Eye (tissue), 1 donor: Measurements from ENCODE around the gene MED31.
"Not testable (repeated sequence)": the region's sequence is repeated elsewhere in the genome, so short reads cannot be mapped to it uniquely, and the experiment has no call there.

Source experiments
- DNase-seq: peaks from one replicate; pipeline ENCODE4 v3.0.0-alpha.2; 2015

Gene MED31

DNA sequence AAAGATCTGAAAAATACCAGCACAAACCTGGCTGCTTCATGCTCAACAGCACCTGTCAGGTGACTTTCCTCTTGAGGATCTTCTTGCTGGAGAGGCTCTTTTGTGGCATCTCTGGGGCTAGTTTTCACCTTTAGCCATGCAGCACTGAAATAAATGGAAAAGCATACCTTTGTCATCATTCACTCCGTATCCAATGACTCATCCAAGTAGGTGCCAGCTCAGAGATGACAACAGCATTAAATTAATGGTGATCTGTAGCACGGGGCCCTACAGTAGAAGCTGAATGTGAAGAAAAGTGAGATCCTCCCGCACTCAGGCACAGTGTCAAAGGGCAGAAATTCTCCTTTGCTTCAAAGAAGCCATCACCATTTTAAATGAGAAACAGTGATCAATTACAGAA, 43.1 kb downstream of the MED31 start:
- no peak for DNase-seq

DNA sequence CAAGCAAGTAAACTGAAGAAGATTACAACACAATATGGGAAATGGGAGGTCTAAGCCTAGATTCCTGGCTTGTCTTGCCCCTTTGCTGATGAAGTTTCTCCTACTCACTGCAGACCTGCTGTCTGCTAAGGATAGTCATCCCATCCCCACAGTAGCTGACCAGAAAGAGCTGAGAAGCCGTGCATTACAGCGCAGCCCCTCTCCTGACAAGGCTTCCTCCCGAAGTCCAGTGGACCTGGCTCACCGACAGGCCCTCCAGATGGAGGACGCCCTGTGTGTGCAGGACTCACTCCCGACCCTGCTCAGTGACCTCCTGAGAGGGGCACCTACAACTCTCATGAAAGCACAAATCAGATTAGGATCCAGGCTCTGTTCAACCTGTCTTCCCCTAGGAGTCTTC, 46.3 kb downstream of the MED31 start:
- DNase-seq: no peak

DNA sequence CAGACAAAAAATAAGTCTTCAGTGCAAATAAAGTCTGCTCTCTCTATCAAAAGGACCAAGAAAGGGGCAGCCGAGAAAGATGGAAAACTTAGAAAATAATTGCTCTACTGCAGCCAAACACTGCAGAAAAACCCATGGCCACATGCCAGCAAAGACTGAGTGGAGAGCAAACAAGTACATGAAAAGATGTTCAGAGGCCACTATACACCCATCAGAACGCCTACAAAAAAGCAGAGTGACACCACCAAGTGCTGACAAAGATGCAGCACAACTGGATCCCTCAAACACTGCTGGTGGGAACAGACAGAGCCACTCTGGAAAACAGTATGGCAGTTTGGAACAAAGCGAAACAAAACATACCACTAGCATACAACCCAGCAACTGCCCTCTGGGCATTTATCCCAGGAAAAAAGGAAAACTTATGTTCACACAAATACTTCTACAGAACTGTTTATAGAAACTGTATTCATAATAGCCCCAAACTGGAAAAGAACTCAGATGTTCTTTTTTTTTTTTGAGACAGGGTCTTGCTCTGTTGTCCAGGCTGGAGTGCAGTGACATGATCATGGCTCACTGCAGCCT, 47.6 kb downstream of the MED31 start:
- DNase-seq: no peak

DNA sequence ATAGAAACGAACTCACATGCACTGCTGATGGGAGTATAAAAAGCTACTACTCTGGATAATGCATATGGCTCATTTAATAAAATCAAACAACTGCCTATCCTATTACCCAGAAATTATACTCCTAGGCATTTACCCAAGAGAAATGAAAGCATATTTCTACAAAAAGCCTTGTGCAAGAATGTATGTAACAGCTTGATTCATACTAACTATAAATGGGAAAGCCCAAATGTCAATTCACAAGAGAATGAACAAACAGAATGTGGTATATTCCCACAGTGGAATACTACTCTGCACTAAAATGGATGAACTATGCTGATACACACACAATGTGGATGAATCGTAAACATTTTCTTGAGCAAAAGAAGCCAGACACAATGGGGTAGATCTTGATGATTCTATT, 49.3 kb downstream of the MED31 start:
- DNase-seq: no peak

DNA sequence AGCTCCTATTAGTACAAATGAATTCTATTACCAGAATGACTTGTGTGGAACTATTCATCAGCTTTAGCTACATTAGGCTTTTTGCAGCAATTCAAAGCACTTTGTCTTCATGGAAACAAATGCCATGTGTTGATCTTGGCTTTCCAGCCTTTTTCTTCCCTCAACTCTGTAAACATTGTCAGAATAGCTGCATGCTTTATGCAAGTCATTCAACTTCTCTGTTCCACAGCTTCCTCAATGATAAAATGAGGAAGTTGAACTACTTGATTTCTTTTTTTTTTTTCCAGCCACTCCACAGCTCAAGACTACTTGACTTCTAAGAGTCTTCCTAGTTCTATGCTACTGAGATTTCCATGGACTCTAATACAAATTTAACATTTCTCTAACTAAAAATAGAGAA, 52.0 kb downstream of the MED31 start:
- DNase-seq: no peak

DNA sequence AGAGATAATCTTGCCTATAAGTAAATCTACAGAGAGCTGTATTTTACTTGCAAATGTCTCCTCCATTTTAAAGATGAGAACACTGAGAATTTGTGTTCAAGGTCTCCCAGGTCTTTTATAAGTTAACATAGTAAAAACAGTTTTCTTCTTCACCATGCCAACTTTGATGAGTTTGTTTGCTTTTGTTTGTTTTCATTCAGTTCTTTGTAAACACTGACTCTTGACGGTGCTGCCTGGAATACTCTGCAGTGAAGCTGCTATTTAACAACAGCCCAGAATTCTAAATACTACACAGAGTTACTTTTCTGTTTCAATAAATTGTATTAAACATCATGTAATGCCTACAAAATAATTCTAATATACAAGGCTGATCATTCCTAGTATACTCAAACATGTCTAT, 53.7 kb downstream of the MED31 start:
- no peak for DNase-seq

DNA sequence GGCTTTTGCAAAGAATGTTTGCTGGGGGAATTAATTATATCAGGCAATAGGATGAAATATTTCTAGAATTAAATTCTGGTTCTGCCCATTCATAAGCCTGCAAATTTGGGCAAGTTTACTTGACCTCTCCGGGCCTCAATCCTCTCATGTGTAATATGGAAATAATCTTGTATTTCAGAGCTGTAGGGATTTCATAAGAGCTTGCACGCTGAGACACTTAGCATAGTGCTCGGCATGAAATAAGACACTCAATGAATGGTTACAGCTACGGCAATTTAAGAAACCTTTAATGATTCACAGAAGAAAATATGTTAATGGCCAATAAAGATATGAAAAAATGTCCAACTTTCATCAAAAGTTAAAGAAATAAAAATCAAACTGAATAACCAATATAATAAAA, 54.5 kb downstream of the MED31 start:
- DNase-seq: no peak

DNA sequence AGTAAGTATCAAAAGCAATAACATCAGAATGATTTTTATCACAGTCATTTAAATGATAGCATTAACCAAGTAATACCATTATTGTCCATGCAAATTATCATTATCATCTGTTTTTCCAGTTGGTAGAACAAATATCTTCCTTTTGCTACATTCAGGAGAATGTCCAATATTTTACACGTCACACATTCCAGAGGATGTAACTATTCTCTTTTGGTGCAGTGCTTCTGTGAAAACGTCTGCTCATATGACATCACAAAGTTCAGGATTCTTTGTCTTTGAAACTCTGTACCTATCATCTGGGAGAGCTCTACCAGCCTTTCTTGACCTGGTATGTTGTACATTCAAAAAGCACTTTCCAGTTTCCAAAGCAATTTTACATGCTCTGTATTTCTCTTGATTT, 54.9 kb downstream of the MED31 start:
- DNase-seq: no peak

DNA sequence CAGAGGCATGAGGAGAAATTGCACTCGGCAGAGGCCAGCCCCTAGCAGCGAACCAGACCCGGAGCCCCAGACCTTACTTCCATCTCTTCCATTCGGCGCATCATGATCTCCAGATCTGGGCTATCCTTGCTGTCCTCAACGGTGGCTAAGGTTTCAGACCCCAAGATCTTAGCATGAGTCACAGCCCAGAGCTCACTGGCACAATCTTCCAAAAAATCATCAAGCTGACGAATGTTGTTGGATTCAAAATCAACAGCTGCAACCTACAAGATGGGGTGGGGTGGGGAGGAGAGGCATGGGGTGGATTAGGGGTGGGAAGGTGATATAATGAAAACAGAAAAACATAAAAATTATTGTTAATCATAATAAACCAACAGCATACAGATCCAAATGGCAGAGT, 55.3 kb downstream of the MED31 start:
- no peak for DNase-seq

DNA sequence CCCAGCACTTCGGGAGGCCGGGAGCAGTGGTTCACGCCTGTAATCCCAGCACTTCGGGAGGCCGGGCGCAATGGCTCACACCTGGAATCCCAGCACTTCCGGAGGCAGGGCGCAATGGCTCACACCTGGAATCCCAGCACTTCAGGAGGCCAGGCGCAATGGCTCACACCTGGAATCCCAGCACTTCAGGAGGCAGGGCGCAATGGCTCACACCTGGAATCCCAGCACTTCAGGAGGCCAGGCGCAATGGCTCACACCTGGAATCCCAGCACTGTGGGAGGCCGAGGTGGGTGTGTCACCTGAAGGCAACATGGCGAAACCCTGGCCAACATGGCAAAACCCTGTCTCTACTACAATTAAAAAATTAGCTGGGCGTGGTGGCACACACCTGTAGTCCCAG, 58.0 kb downstream of the MED31 start:
- DNase-seq: not testable (repeated sequence)
